Globus pallidus (tissue), 1 donor: ENCODE results near the gene PRR20G.
"Not testable (repeated sequence)": the region's sequence is repeated elsewhere in the genome, so short reads cannot be mapped to it uniquely, and the experiment has no call there.

Source experiments
- DNase-seq: peaks from one replicate; pipeline ENCODE4 v3.0.0-alpha.2; 2015; ENCODE audit warnings: low spot score

The PRR20G gene

DNA sequence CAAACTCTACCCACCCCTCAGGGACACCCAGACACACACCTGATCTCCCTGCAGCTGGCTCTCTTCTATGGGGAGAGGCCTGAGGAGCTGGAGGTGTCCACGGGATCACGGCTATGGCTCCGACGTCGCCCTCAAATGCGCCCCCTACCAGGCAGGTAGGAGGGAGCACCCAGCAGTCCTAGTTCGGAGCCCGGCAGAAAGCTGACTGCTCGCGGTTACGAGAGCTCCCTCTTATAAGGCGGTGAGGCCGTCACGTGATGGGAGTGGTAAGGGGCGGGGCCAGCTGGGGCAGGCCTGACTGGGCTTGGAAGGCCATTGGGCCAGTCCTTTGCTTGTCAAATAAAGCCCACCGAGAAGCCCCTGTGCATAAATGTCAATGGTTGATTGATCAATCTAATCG is at the start of gene PRR20G:
PRR20G (minus strand) TSS at position 207 of the 400 bp plus-strand sequence. CDS start 681 bp downstream, outside the sequence.
- no peak for DNase-seq

DNA sequence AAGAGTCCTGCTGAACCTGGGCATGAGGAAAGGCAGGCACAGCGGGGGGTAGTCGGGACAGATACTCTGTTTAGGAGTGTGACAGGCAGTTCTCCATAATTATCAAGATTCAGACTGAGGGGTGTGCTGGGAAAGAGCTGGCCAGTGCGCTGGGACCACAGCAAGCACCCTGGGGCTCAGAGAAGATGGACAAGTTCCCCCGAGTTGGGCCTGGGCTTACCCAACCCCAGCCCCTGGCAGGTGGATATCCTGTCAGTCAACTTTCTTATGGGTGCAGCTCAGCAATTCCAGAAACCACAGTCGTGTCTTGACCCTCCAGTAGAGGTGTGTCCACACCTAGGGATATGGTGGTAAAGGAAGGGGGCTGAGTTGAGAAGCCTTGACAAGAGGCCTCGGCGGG is 49.2 kb upstream of the PRR20G start:
- no peak for DNase-seq

DNA sequence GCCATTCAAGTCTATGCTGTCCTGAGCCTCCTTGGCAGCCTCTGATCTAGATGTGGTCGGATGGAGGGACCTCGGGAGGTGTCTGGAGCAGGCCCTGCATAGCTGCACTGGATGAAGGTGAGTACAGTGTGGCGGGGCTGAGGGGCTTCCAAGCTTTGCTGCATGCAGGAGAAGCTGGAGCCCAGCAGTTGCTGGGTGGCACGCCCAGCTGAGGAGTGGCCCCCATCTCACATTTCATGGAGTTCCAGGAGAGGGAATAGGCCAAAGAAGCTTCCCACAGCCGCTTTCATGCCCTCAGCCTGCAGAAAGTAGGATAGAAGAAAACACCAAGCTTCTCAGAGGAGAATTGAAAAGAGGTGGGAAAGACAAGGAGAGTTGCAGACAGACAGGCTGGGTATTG is 48.3 kb upstream of the PRR20G start:
- DNase-seq: no peak

GRCh38 chr3:127330385-127330784 is 42.5 kb upstream of the PRR20G start:
- no peak for DNase-seq

DNA sequence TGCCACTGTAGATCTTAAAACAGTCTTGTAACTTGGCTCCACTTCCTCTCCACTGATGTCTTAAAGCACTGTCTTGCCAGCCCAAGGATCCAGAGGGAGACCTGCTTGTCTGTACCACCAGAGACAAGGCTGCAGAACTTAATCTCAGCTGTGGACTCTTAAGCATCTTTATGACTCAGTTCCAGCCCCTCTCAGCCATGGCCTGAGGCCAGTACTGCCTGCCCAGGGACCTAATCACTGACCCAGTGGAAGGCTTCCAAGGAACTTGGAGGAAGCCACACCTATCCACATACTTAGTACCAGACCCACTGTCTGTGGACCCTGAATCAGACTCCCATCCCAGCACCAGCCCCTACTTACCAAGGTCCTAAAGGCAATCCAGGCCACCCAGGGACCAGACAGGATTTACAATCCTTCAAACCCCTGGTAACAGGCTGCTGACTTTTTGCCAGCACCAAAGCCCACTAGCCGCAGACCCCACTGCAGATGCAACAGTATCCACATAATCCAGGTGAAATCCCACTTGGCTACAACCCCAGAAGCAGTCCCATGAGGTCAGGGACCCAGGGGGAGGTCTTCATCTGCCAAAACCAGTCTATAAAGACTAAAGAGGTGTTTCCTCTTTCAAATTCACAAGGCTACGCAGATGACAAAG is 41.9 kb upstream of the PRR20G start:
- DNase-seq: no peak

GRCh38 chr3:127328421-127328820 is 40.6 kb upstream of the PRR20G start:
- DNase-seq: no peak

DNA sequence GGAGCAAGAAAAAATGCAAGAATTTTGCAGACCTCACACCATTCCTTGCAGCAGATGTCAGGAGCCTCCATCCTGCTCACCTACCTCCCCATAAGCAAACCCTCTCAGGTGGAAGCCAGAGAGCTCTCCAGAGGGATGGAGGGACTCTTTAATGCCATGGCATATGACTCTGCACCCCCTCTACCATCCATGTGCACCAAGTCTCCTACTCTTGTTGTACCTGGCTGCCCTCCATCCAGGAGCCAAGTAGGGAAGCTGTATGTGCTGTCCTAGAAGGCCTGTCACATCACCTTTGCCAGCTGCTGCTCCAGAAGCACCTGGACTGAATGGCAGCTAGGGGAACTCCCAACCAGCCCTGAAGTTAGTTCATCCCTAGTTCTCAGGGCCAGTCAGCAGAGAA is 38.5 kb upstream of the PRR20G start:
- DNase-seq: no peak

- DNase-seq: no peak
Measured at GRCh38 chr3:127325629-127325961, 37.7 kb upstream of the PRR20G start.

DNA sequence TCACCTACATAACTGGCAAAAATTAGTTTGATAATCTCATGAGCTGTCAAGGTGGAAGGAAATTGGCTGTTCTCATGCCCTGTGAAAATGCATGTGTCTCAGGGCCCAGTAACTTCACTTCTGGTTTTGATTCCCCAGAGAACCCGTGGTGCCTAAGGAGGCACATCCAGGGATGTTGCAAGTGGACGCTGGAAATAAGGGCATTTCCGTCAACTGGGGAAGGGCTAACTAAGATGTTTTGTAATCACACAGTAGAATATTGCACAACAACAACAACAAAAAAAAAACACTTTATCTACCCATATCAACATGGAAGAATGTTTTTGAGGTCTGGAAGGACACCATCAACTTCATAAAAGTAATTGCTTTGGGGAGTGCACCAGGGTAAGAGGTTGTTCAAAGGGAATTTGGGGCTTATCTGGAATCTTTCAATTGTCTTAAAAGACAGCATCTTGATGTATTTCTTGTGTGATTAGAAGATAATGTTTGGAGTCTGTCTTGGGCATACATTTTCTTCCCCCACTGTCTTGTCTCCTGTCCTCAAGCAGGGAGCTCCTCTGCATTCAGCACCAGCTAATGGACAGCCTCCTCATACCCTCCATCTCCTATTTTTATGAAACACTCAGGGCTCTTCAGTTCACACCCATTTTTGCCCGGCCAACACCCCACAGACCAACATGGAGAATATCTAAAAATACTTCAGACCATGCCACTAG is 37.2 kb upstream of the PRR20G start:
- DNase-seq: no peak

GRCh38 chr3:127324076-127324475 is 36.2 kb upstream of the PRR20G start:
- DNase-seq: no peak

DNA sequence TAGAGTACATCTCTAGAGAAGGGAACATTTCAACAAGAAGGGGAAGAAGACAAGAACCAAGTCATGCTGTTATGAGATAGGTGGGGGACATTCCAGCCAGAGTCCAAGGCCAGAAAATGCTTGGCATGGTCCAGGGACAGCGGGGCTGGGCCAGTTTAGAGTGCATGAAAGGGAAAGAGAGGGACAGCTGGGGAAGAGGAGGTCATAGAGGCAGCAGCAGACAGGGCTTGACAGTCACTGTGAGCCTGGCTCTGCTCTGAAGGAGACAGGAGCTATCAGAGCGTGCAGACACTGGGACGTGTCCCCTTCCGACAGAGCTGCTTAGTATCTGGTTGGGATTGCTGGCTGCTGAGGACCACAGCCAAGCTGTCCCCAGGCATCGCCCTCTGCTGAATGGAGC is 35.7 kb upstream of the PRR20G start:
- DNase-seq: no peak

GRCh38 chr3:127321371-127321770 is 33.5 kb upstream of the PRR20G start:
- DNase-seq: no peak

DNA sequence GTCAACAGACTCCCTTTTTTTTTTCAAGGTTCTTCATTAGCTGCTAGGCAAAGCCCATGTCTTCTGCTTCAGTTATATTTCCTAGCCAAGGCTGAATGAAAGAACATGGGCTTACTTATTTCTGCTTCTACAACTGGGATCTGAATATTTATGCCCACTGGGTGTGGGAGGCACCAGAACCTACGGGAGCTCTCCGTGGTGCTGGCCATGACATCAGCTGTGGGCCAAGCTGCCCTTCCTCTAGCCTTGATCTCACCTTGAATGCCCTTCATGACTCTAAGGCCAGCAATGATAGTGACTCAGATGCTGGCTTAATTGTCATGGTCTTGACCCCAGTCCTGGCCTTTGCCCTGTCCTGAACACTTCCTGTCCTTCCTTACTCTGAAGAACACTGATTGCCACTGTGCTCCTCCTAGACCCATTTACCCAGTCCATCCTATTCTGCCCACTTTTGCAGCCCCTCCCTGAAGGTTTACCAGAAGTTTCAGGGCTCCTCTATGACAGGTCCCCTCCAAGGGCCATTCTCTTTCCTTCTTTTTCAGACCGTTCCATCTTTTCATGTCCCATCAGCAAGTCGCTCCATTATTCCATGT is 32.8 kb upstream of the PRR20G start:
- no peak for DNase-seq

GRCh38 chr3:127316685-127317084 is 28.8 kb upstream of the PRR20G start:
- no peak for DNase-seq

DNA sequence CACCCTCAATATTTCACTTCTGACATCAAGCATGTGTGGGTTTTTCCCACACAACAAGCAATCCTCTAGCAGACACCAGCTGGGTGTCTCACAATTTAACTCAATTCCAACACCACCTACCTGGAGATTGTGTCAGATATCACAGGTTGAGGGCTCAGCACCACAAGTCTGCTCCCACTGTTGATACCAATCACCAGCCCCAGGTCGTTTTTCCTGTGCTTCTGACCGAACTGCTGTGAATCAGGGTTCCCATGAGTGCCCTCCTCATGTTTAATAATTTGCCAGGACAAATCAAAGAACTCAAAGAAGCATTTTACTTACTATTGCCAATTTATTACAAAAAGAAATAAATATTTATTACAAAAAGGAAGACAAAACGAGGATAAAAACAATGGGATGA is 25.0 kb upstream of the PRR20G start:
- DNase-seq: no peak

GRCh38 chr3:127308821-127309220 is 21.0 kb upstream of the PRR20G start:
- DNase-seq: not testable (repeated sequence)

DNA sequence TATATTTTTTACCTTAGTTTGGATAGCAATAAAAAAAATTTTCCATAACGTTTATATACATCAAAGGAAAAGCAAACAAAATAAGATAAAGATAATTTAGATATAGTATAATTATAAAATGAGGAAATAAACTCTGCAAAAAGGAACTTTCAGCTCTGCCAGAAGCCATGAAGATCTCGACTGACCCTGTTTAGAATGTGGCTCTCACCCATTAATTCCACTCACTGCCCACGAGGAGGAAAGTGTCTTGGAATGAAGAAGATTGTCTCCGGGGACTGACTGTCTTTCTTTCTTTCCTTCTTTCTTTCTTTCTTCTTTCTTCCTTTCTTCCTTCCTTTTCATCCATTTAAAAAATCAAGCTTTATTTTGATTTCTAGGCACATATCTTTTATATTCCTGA is 20.1 kb upstream of the PRR20G start:
- DNase-seq: peak; percentile 33

- DNase-seq: peak; percentile 47
Measured at GRCh38 chr3:127307112-127307835, 19.4 kb upstream of the PRR20G start.

- no peak for DNase-seq
Measured at GRCh38 chr3:127306361-127307111, 18.7 kb upstream of the PRR20G start.

- DNase-seq: no peak
Measured at GRCh38 chr3:127305499-127306060, 17.7 kb upstream of the PRR20G start.

- no peak for DNase-seq
Measured at GRCh38 chr3:127304121-127304744, 16.4 kb upstream of the PRR20G start.
